ENCODE results near the gene OSBPL1A.
A peak's percentile ranks its signal among the peaks of the same experiment; 100 is the strongest.
"Not testable (repeated sequence)": the region's sequence is repeated elsewhere in the genome, so short reads cannot be mapped to it uniquely, and the experiment has no call there.

Gene OSBPL1A

GRCh38 chr18:24177499-24178133 is 220.0 kb downstream of the OSBPL1A start:
- no peak for DNase-seq

DNA sequence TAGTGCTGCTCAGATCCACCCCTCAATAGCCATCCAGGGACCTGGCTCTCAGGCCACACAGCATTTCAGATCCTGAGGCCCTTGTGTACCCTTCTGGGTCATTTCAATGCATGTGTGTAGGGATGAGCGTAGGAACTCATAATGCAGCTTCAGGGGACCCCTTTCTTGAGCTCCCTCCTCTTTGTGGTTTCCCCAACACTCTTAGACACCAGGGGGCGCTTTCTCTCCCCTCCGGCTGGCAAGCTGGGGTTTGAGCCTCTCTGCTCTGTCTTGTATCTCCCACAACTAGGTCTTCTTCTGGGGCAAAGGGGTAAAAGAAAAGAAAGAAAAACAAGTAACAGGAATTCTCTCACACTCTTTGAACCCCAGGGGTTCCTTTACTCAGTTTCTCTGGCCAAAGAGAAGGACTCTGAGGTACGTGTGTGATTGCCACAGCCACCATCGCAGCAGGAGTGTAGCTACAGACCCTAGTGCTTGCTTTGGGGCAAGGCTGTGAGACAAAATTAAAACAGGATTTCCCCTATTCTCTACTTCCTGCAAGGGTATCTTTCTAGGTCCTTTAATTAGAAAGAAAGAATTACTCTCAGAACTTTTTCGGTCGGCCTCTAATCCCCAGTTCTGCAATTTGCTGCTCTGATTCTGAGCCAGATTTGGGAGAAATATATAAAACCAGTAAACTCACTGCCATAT is 220.8 kb downstream of the OSBPL1A start:
- peak; percentile 84 for DNase-seq

- DNase-seq, result no peak
Observed at GRCh38 chr18:24173997-24174396, 223.6 kb downstream of the OSBPL1A start.

- no peak for DNase-seq
Observed at GRCh38 chr18:24170360-24170759, 227.3 kb downstream of the OSBPL1A start.

GRCh38 chr18:24168496-24168895 is 229.1 kb downstream of the OSBPL1A start:
- DNase-seq, result no peak

- DNase-seq, result no peak
Observed at GRCh38 chr18:24161304-24161703, 236.3 kb downstream of the OSBPL1A start.

- no peak for DNase-seq
Observed at GRCh38 chr18:24160086-24160485, 237.5 kb downstream of the OSBPL1A start.

DNA sequence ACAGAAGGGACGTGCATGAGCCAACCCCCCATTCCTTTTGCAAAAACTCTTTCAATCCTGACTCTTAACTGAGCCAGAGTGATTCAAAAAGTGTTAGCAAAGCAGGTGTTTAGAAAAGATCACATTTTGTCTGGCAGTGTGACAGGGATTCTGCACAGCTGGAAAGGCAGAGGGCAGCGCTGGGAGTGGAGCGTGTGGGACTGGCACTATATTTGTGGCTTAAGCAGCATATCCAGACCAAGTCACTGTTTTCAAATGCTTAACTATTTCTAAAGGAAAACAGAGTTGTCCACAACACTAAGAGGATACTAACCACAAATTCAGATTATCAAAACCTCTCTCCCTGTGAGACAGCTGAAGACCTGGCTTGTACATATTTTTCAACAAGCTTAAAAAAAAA is 239.8 kb downstream of the OSBPL1A start:
- no peak for DNase-seq

DNA sequence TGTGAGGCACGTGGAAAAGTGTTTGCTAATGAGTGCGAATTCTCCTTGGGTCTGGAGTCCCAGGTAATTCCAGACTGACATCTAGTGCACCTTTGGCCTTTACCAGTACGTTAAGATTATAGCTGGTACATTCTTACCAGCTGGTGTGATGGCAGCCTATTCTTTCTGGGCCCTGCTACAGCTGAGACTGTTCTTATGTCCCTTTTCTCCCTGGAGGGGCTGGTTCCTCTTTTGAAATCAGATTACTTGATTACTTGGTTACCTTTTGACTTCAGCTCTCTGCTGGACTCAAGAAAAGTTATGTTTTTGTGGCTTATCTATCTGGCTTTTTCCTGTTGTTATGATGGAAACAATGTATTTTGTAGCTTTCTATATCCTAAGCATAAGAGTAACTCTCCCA is 244.2 kb downstream of the OSBPL1A start:
- DNase-seq, result no peak

DNA sequence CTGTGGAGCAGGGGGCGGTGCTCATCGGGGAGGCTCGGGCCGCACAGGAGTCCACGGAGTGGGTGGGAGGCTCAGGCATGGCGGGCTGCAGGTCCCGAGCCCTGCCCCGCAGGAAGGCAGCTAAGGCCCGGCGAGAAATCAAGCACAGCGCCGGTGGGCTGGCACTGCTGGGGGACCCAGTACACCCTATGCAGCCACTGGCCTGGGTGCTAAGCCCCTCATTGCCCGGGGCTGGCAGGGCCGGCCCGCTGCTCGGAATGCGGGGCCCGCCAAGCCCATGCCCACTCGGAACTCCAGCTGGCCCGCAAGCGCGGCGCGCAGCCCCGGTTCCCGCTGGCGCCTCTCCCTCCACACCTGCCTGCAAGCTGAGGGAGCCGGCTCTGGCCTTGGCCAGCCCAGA is 248.0 kb downstream of the OSBPL1A start:
- DNase-seq, result not testable (repeated sequence)

DNA sequence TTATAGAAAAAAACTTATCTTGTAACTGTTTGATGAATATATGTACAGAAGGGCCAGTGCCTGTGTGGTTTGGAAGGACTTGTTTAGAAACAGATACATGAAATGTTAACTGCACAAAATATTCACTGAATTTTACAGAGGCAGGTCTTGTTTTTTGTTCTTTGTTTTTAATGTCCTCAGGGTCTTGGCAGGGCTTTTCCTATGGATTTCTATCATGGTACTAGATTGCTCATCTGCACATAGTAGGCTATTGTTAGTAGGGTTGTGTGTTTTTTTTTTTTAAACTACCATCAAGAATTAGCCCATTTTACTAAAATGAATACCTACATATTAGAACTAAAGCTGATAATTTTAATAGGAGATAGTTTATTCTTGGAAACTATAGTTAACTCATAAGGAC is 255.2 kb downstream of the OSBPL1A start:
- no peak for DNase-seq

- no peak for DNase-seq
Observed at GRCh38 chr18:24140697-24141096, 256.9 kb downstream of the OSBPL1A start.

DNA sequence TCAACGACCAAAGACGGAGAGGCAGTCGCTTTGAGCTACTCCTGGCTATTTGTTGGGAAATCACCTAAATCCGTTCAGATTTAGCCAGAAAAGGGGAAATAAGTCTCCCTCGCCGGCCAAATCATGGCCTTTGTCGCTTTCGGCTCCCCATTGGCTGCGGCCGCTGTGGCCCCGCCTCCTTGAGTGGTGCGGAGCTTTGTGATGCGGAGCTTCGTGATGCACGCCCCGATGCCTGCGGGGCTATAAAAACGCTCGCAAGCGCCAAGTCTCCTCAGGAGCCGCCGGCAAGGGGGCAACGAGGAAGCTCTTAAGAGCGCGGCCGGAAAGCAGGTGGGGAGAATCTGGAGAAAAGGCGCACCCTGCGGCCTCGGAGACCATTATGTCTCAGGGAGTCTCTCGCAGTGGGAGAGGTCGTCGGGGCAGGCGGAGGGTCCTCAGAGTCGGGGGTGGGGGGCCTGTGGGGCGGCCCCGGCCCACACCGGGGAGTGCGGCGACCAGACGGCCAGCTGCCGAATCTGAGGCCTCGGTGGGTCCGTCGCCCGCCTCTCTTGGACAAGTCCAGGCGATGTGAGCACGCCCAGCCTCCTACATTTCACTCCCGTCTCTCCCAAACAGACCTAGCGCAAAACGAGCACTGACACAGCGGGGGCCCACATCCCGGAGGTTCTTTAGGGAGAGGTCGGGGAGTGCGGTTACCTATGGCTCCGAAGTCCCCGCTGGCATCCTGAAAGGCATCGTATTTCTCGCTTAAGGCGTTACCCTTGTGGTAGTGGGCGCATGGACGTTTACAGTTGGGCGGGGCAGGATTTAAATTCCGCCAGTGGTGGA is 258.6 kb downstream of the OSBPL1A start, which contains the start of gene CABYR:
Gene CABYR, plus strand, starts transcription at position 274 of the 828 bp plus-strand sequence. CDS start 4,053 bp downstream, outside the sequence.
- DNase-seq, result peak; percentile 86

- no peak for DNase-seq
Observed at GRCh38 chr18:24138409-24138788, 259.2 kb downstream of the OSBPL1A start.

DNA sequence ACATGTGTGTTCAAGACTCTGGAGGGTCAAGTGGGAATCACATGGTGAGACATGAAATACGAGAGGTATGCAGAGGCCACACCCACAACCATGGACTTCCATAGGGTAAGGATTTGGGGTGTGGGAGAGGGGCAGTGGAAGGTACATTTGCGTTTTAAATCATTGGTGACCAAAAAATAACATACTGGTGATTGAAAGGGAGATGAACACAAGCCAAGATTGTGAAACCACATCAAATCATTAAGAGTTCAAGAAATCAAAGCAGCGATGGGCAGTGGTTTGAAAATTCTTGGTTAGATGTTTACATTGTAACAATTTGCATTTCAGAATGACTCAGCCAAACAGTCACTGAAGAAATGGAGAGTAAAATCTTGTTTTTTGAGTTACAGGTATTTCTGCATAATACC is 260.7 kb downstream of the OSBPL1A start:
- no peak for DNase-seq

DNA sequence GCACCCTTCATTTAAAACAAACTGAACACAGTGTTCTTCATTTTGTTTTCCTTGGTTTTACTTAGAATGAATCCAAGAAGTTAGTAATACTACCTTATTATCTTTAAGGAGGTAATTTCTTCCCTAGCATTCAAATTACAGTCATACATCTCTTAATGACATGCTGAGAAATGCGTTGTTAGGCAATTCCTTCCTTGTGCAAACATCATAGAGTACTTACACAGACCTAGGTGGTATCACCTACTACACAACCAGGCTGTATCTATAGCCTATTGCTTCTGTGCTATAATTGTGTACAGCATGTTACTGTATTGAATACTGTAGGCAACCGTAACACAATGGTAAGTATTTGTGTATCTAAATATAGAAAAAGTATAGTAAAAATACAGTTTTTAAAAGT is 267.1 kb downstream of the OSBPL1A start:
- DNase-seq, result no peak

- DNase-seq, result no peak
Observed at GRCh38 chr18:24128700-24129099, 268.9 kb downstream of the OSBPL1A start.

DNA sequence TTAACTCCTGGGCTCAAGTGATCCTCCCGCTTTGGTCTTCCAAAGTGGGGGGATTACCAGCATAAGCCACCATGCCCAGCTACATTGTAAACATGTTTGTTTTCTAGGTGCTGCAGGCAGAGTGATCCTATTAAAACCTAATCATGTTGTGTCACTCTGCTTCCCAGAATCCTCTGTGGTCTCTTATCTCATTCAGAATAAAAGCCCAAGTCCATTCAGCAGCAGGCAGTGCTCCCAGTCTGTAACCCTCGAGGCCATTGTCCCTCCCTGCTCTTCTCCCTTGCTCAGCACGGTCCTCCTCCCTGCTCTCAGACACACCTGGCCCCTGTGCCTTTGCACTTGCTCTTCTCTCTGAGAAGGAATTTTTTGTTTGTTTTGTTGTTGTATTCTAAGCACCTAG is 269.9 kb downstream of the OSBPL1A start:
- DNase-seq, result no peak

DNA sequence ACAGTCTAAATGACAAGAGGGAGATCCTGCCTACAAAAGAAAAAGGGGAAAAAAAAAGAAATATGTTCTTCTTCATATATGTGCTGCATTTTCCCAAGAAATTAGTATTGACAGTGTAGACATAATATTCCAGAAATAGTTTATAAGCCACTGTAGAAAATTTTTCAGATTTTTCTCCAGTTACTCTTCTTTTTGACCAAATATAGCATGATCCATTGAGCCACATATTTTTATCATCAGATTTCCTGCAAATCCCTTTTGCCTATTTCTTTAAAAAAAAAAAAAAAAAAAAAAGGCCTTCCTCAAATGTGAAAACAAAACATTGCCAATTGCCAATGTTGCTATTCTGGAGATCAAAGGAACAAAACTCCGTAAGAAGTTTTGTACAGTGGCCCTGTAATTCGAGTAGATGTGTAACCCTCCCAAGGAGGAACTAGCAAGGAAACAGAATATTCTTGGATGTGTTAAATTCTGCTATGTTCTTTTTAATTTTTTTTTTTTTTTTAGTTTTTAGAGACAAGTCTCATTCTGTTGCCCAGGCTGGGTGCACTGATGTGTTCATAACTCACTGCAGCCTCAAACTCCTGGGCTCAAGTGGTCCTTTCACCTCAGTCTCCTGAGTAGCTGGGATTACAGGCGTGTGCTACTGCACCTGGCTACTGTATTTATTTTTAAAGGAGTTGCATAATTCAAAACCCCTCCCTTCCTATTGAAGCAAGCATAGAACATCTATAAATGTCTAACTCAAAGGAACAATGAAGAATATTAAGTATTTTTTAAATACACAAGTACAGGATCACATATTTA is 271.3 kb downstream of the OSBPL1A start:
- no peak for DNase-seq

DNA sequence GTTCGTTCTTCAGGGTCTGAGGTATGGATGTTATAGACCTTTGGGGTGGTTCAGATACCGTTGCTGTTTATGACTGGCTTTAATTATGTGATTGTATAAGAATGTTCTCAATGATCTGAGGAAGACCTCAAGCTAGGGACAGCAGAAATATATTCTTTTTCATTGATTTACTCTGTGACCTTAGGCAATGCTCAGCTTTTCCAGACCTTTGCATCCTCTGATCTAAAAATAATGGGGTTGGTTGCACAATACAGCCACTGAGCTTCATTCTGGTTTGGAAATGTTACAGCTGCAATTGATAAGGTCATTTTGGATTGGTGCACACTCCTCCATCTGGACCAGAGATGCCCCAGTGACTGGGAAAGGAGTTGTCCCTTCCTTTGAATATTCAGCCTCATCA is 276.0 kb downstream of the OSBPL1A start:
- DNase-seq, result no peak

DNA sequence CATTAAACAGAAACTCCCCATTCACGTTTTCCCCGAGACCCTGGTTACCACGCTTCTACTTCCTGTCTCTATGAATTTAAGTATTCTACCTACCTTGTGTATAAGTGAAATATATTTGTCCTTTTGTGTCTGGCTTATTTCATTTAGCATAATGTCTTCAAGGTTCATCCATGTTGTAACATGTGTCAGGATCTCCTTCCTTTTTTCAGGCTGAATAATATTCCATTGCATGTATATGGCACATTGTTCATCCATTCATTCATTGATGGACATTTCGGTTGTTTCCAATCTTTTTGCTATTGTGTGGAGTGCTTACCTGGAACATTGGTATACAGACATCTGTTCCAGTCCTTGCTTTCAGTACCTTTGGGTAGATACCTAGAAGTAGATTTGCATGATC is 276.9 kb downstream of the OSBPL1A start:
- DNase-seq, result no peak

DNA sequence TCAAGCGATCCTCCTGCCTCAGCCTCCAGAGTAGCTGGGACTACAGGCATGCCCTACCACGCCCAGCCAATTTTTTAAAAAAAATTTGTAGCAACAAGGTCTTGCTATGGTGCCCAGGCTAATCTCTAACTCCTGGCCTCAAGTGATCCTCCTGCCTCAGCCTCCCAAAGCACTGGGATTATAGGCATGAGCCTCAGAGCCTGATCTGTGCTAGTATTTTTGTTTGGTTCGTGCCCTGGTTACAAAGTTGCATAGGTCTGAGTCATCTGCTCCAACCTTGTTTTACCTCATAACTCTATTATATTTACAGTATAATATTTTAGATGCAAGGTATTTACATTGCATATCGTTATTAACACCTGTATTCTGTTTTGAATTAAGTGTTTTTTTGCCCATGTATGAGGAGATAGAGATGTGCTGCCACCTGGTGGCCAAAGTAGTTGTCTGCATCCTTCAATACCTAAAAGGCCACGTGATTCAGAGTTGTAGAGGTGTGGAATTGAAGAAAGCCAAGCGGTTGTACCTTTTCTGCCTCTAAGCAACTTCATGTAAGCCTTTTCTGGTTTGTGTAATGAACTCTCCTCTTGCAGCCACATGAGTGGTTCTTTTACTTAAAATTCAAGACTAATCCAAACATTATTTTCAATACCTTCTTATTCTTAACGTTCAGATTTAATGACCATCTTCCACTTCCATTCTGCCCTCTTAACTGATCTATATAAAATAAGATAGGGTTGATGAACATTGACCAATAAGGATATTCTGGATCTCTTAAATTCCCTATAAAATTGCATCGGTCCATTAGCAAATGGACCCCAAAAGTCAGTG is 278.7 kb downstream of the OSBPL1A start:
- DNase-seq, result peak; percentile 87

Measured in activated CD8-positive, alpha-beta memory T cell treated with anti-CD3 and anti-CD28 coated beads, Interleukin-2, amount 50 U/mL, for 48 hours (primary cell).